GM19238 (cell line): ENCODE results near the gene FLNA.
A peak's percentile ranks its signal among the peaks of the same experiment; 100 is the strongest.

Source experiments
- DNase-seq: peaks from one replicate; pipeline ENCODE4 v3.0.0; 2011; ENCODE audit warnings: low spot score; ENCODE audit not compliant: insufficient read length

Gene FLNA

GRCh38 chrX:154334496-154334895, 39.9 kb downstream of the FLNA start:
- no peak for DNase-seq

- DNase-seq, result no peak
These were observed 40.6 kb downstream of the FLNA start for GRCh38 chrX:154333837-154334271.

- no peak for DNase-seq
These were observed 41.3 kb downstream of the FLNA start for GRCh38 chrX:154333116-154333515.

- no peak for DNase-seq
These were observed 41.9 kb downstream of the FLNA start for GRCh38 chrX:154332561-154332960.

GRCh38 chrX:154329294-154329693, 45.1 kb downstream of the FLNA start:
- DNase-seq, result no peak

GRCh38 chrX:154328646-154329045, 45.8 kb downstream of the FLNA start:
- DNase-seq, result no peak

GRCh38 chrX:154327038-154327820, 47.2 kb downstream of the FLNA start:
- DNase-seq, result no peak

GRCh38 chrX:154325541-154325940, 48.9 kb downstream of the FLNA start:
- DNase-seq, result no peak

GRCh38 chrX:154323537-154323936, 50.9 kb downstream of the FLNA start:
- DNase-seq, result no peak

GRCh38 chrX:154322890-154323289, 51.5 kb downstream of the FLNA start:
- no peak for DNase-seq

- DNase-seq, result no peak
These were observed 52.8 kb downstream of the FLNA start for GRCh38 chrX:154321594-154321993.

- no peak for DNase-seq
These were observed 53.3 kb downstream of the FLNA start for GRCh38 chrX:154321152-154321551.

- no peak for DNase-seq
These were observed 54.0 kb downstream of the FLNA start for GRCh38 chrX:154320406-154320805.

- no peak for DNase-seq
These were observed 56.9 kb downstream of the FLNA start for GRCh38 chrX:154317391-154317995.

GRCh38 chrX:154315416-154315815, 59.0 kb downstream of the FLNA start:
- DNase-seq, result no peak

- no peak for DNase-seq
These were observed 61.3 kb downstream of the FLNA start for GRCh38 chrX:154313147-154313546.

GRCh38 chrX:154312116-154312515, 62.3 kb downstream of the FLNA start:
- DNase-seq, result no peak

- DNase-seq, result no peak
These were observed 63.6 kb downstream of the FLNA start for GRCh38 chrX:154310616-154311536.

- no peak for DNase-seq
These were observed 65.2 kb downstream of the FLNA start for GRCh38 chrX:154309041-154309775.

GRCh38 chrX:154308108-154308946, 66.1 kb downstream of the FLNA start:
- DNase-seq, result peak; percentile 26
